Measurements from ENCODE around the gene PHKB.
"Not testable (repeated sequence)": the region's sequence is repeated elsewhere in the genome, so short reads cannot be mapped to it uniquely, and the experiment has no call there.

PHKB gene

GRCh38 chr16:47448830-47449575 is 12.1 kb upstream of the PHKB start:
- WGBS, 2 experiments (ENCODE audit: insufficient coverage in 2 of 2), result no CpG with 5 or more reads among the region's 3 CpGs
- no peak overlapping the region for H3K4me3 ChIP-seq (ENCODE audit: extremely low read depth, insufficient read depth, low read length, poor library complexity, severe bottlenecking)
- no peaks in the 10 kb centered on the region for H3K9me3 ChIP-seq (ENCODE audit: control insufficient read depth, low read length)
- H3K36me3 ChIP-seq (ENCODE audit: control insufficient read depth, insufficient read depth, low read length), result peaks cover 25% of the 10 kb centered on the region
- no peaks in the 10 kb centered on the region for H3K4me1 ChIP-seq (ENCODE audit: control insufficient read depth, insufficient read depth, low read length, poor library complexity, severe bottlenecking)
- H3K27ac ChIP-seq (ENCODE audit: low read depth, low read length, severe bottlenecking), result no peak overlapping the region

- Histone ChIP-seq H3K36me3 (ENCODE audit: control insufficient read depth, insufficient read depth, low read length) (peaks cover 27% of the 10 kb centered on the region), H3K4me3 (ENCODE audit: extremely low read depth, insufficient read depth, low read length, poor library complexity, severe bottlenecking) (no peak overlapping the region), H3K4me1 (ENCODE audit: control insufficient read depth, insufficient read depth, low read length, poor library complexity, severe bottlenecking) (no peaks in the 10 kb centered on the region), H3K9me3 (ENCODE audit: control insufficient read depth, low read length) (no peaks in the 10 kb centered on the region), H3K27ac (ENCODE audit: low read depth, low read length, severe bottlenecking) (no peak overlapping the region)
- WGBS, 2 experiments (ENCODE audit: insufficient coverage in 2 of 2), result 100% methylated on average over 1 of the region's 3 CpGs; no CpG with 5 or more reads in 1 of the 2 experiments
These were observed 11.3 kb upstream of the PHKB start for GRCh38 chr16:47449788-47450187.

- Histone ChIP-seq H3K27ac (ENCODE audit: low read depth, low read length, severe bottlenecking) (no peak overlapping the region), H3K4me1 (ENCODE audit: control insufficient read depth, insufficient read depth, low read length, poor library complexity, severe bottlenecking) (peaks cover 14% of the 10 kb centered on the region), H3K36me3 (ENCODE audit: control insufficient read depth, insufficient read depth, low read length) (peaks cover 24% of the 10 kb centered on the region), H3K9me3 (ENCODE audit: control insufficient read depth, low read length) (no peaks in the 10 kb centered on the region), H3K4me3 (ENCODE audit: extremely low read depth, insufficient read depth, low read length, poor library complexity, severe bottlenecking) (no peak overlapping the region)
- WGBS, 2 experiments (ENCODE audit: insufficient coverage in 2 of 2), result 94 to 100% methylated on average over 2 of the region's 2 CpGs
These were observed 2.8 kb upstream of the PHKB start for GRCh38 chr16:47458331-47458730.

GRCh38 chr16:47459603-47460002 is 1.5 kb upstream of the PHKB start:
- 89 to 100% methylated on average over 1 of the region's 1 CpG for WGBS, 2 experiments (ENCODE audit: insufficient coverage in 2 of 2)
- Histone ChIP-seq H3K9me3 (ENCODE audit: control insufficient read depth, low read length) (no peaks in the 10 kb centered on the region), H3K4me1 (ENCODE audit: control insufficient read depth, insufficient read depth, low read length, poor library complexity, severe bottlenecking) (peaks cover 14% of the 10 kb centered on the region), H3K36me3 (ENCODE audit: control insufficient read depth, insufficient read depth, low read length) (peaks cover 27% of the 10 kb centered on the region), H3K4me3 (ENCODE audit: extremely low read depth, insufficient read depth, low read length, poor library complexity, severe bottlenecking) (peak overlapping the region; percentile 91), H3K27ac (ENCODE audit: low read depth, low read length, severe bottlenecking) (no peak overlapping the region)

GRCh38 chr16:47460359-47460710 is 796 bp upstream of the PHKB start:
- Histone ChIP-seq H3K4me1 (ENCODE audit: control insufficient read depth, insufficient read depth, low read length, poor library complexity, severe bottlenecking) (peaks cover 14% of the 10 kb centered on the region), H3K27ac (ENCODE audit: low read depth, low read length, severe bottlenecking) (peak overlapping the region; percentile 100), H3K36me3 (ENCODE audit: control insufficient read depth, insufficient read depth, low read length) (peaks cover 25% of the 10 kb centered on the region), H3K9me3 (ENCODE audit: control insufficient read depth, low read length) (no peaks in the 10 kb centered on the region), H3K4me3 (ENCODE audit: extremely low read depth, insufficient read depth, low read length, poor library complexity, severe bottlenecking) (peak overlapping the region; percentile 91)
- 5 to 9% methylated on average over 4 of the region's 4 CpGs for whole genome bisulfite sequencing, 2 experiments (ENCODE audit: insufficient coverage in 2 of 2)

- no peaks in the 10 kb centered on the region for H3K9me3 ChIP-seq (ENCODE audit: control insufficient read depth, low read length)
- H3K4me1 ChIP-seq (ENCODE audit: control insufficient read depth, insufficient read depth, low read length, poor library complexity, severe bottlenecking), result peaks cover 14% of the 10 kb centered on the region
- peaks cover 17% of the 10 kb centered on the region for H3K36me3 ChIP-seq (ENCODE audit: control insufficient read depth, insufficient read depth, low read length)
- peak overlapping the region; percentile 91 for H3K4me3 ChIP-seq (ENCODE audit: extremely low read depth, insufficient read depth, low read length, poor library complexity, severe bottlenecking)
- H3K27ac ChIP-seq (ENCODE audit: low read depth, low read length, severe bottlenecking), result peak overlapping the region; percentile 100
- WGBS, 2 experiments (ENCODE audit: insufficient coverage in 2 of 2), result 19 to 21% methylated on average over 11 to 16 of the region's 17 CpGs
These were observed 601 bp downstream of the PHKB start for GRCh38 chr16:47461598-47462266.

GRCh38 chr16:47463771-47464624 is 2.9 kb downstream of the PHKB start:
- Histone ChIP-seq H3K36me3 (ENCODE audit: control insufficient read depth, insufficient read depth, low read length) (peaks cover 7% of the 10 kb centered on the region), H3K27ac (ENCODE audit: low read depth, low read length, severe bottlenecking) (no peak overlapping the region), H3K4me3 (ENCODE audit: extremely low read depth, insufficient read depth, low read length, poor library complexity, severe bottlenecking) (no peak overlapping the region), H3K9me3 (ENCODE audit: control insufficient read depth, low read length) (no peaks in the 10 kb centered on the region), H3K4me1 (ENCODE audit: control insufficient read depth, insufficient read depth, low read length, poor library complexity, severe bottlenecking) (peaks cover 22% of the 10 kb centered on the region)
- WGBS, 2 experiments (ENCODE audit: insufficient coverage in 2 of 2), result 91 to 98% methylated on average over 4 to 9 of the region's 11 CpGs

GRCh38 chr16:47465919-47466630 is 4.9 kb downstream of the PHKB start:
- no peak overlapping the region for H3K27ac ChIP-seq (ENCODE audit: low read depth, low read length, severe bottlenecking)
- H3K9me3 ChIP-seq (ENCODE audit: control insufficient read depth, low read length), result no peaks in the 10 kb centered on the region
- peaks cover 7% of the 10 kb centered on the region for H3K36me3 ChIP-seq (ENCODE audit: control insufficient read depth, insufficient read depth, low read length)
- 80% methylated on average over 1 of the region's 2 CpGs; no CpG with 5 or more reads in 1 of the 2 experiments for WGBS, 2 experiments (ENCODE audit: insufficient coverage in 2 of 2)
- peaks cover 10% of the 10 kb centered on the region for H3K4me1 ChIP-seq (ENCODE audit: control insufficient read depth, insufficient read depth, low read length, poor library complexity, severe bottlenecking)
- H3K4me3 ChIP-seq (ENCODE audit: extremely low read depth, insufficient read depth, low read length, poor library complexity, severe bottlenecking), result no peak overlapping the region

GRCh38 chr16:47467501-47467900 is 6.4 kb downstream of the PHKB start:
- no CpG with 5 or more reads among the region's 2 CpGs for whole genome bisulfite sequencing, 2 experiments (ENCODE audit: insufficient coverage in 2 of 2)
- Histone ChIP-seq H3K4me1 (ENCODE audit: control insufficient read depth, insufficient read depth, low read length, poor library complexity, severe bottlenecking) (peaks cover 10% of the 10 kb centered on the region), H3K27ac (ENCODE audit: low read depth, low read length, severe bottlenecking) (peak overlapping the region; percentile 80), H3K36me3 (ENCODE audit: control insufficient read depth, insufficient read depth, low read length) (peaks cover 7% of the 10 kb centered on the region), H3K4me3 (ENCODE audit: extremely low read depth, insufficient read depth, low read length, poor library complexity, severe bottlenecking) (no peak overlapping the region), H3K9me3 (ENCODE audit: control insufficient read depth, low read length) (no peaks in the 10 kb centered on the region)

GRCh38 chr16:47468070-47468689 is 7.0 kb downstream of the PHKB start:
- peak overlapping the region; percentile 80 for H3K27ac ChIP-seq (ENCODE audit: low read depth, low read length, severe bottlenecking)
- 43 to 92% methylated on average over 1 to 3 of the region's 7 CpGs for WGBS, 2 experiments (ENCODE audit: insufficient coverage in 2 of 2)

More at GRCh38 chr16:47468070-47468689, 7.0 kb downstream of the PHKB start:
- not testable (repeated sequence) for H3K4me3 ChIP-seq (ENCODE audit: extremely low read depth, insufficient read depth, low read length, poor library complexity, severe bottlenecking); H3K36me3 ChIP-seq (ENCODE audit: control insufficient read depth, insufficient read depth, low read length); H3K9me3 ChIP-seq (ENCODE audit: control insufficient read depth, low read length)
- H3K4me1 ChIP-seq (ENCODE audit: control insufficient read depth, insufficient read depth, low read length, poor library complexity, severe bottlenecking), result peaks cover 10% of the 10 kb centered on the region
